Jurkat, Clone E6-1 (cell line): ENCODE measurements around the gene HOXB5.
A peak's percentile ranks its signal among the peaks of the same experiment; 100 is the strongest.

ENCODE experiments used
- DNase-seq: peaks from one replicate; pipeline ENCODE4 v3.0.0-alpha.2; 2011; ENCODE audit warnings: low read depth, low spot score
- H3K4me3 ChIP-seq: 2 replicates; pipeline ENCODE4 v1.5.1; 2011; ENCODE audit warnings: mild to moderate bottlenecking, low read length, control low read depth, moderate library complexity

The HOXB5 gene

GRCh38 chr17:48579760-48580554 is 13.6 kb downstream of the HOXB5 start:
- DNase-seq = no peak
- H3K4me3 ChIP-seq = no peak overlapping the region

DNA sequence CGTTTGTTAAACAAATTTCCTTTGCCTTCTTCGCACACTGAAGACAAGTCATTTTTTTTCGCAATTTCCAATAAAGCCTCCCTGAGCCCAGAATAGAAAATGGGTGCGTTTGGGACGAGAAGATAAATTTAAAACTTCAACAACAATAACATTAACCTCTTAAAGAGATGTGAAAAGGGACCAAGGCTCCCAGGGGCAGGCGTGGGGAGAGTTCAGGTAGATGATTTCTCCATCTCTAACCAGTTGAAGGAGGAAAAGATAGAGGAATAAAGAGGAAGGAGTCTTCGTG is 14.2 kb downstream of the HOXB5 start:
- no peak overlapping the region for H3K4me3 ChIP-seq
- DNase-seq = no peak

GRCh38 chr17:48578616-48579470 is 14.7 kb downstream of the HOXB5 start:
- peak overlapping the region; percentile 86 for H3K4me3 ChIP-seq
- DNase-seq = no peak

GRCh38 chr17:48577946-48578615 is 15.5 kb downstream of the HOXB5 start, which contains the start of gene HOXB4:
Gene HOXB4, minus strand, starts transcription at chr17:48578350. Its CDS starts 31 bp downstream, at chr17:48578319.
- peak within 1 kb of the TSS; percentile 86 for H3K4me3 ChIP-seq
- peak; percentile 73 for DNase-seq

GRCh38 chr17:48577330-48577945 is 16.1 kb downstream of the HOXB5 start:
- peak overlapping the region; percentile 86 for H3K4me3 ChIP-seq
- DNase-seq = no peak

- no peak for DNase-seq
- peak overlapping the region; percentile 86 for H3K4me3 ChIP-seq
Observed at GRCh38 chr17:48576479-48577309, 16.9 kb downstream of the HOXB5 start.

GRCh38 chr17:48575673-48576478 is 17.7 kb downstream of the HOXB5 start:
- DNase-seq = no peak
- no peak overlapping the region for H3K4me3 ChIP-seq

DNA sequence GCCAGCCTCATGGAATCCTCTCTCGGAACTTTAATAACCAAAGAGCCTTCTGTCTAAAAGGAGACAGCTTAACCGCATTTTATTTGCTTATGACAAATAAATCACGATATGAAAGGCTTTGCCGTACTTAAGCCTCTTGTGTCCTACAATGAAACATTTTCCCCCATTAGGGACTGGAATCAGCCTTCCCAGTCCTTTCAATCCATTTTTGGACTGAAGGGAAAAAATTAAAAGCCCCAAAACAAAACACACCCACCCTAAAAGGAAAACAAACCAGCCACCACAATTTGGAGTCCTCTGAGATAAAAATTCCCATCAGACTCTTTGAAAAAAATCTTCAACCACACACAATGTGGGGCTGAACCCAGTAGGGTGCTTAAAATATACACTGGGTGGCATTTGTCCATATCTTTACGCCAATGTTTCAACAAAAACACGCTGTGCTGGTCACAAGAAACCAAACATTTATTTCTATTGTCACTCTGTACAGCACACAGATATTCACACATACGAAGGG is 18.5 kb downstream of the HOXB5 start:
- no peak for DNase-seq
- no peak overlapping the region for H3K4me3 ChIP-seq

GRCh38 chr17:48574505-48575065 is 19.0 kb downstream of the HOXB5 start:
- no peak overlapping the region for H3K4me3 ChIP-seq
- no peak for DNase-seq

DNA sequence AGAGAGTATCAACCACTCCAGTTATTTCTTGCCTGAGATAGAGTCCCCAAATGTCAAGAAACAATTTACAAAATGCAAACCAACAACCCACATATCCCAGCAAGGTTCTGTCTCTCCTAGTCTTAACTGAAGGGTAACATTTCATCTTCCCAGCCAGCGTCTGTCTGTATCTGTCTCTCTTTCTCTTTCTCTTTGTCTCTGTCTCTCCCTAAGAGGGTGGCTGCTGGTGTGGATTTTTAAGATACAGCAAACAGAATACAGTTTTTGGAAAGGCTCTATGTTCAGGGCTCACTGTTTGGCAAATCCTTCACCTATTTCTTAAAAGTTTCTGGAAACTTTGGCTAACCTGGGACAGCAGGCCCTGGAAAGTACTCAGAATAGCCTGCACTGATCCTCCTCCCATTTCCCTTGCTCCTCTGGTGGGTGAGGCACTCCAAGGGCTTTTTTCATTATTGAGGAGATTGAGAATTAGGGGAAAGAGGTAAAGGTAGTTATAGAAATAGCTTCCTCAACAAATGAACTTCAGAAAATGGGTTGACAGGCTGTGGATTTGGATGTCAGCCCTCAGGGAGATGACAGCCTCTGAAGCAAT is 21.7 kb downstream of the HOXB5 start:
- DNase-seq = no peak
- H3K4me3 ChIP-seq = no peak overlapping the region

- H3K4me3 ChIP-seq = no peak overlapping the region
- no peak for DNase-seq
Observed at GRCh38 chr17:48571024-48571818, 22.4 kb downstream of the HOXB5 start.

GRCh38 chr17:48570325-48571023 is 23.1 kb downstream of the HOXB5 start:
- no peak overlapping the region for H3K4me3 ChIP-seq
- DNase-seq = no peak

- H3K4me3 ChIP-seq = no peak overlapping the region
- no peak for DNase-seq
Observed at GRCh38 chr17:48569674-48570324, 23.8 kb downstream of the HOXB5 start.

DNA sequence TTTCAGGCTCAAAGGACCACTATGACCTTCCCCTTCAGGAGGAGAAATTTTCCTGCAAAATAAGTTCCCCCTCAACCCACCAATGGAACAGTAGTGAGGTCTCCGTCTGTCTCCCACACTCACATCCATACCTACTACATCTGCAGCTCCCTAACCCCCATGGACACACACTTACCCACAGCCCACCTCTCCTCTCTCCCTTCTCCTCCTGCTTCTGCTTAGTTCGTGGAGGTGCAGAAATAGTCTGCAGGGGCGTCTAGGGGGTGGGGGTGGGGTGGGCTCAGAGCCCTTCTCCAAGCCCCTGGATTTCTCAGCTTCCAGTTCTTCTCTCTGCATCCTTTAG is 24.4 kb downstream of the HOXB5 start:
- no peak for DNase-seq
- no peak overlapping the region for H3K4me3 ChIP-seq

- no peak for DNase-seq
- H3K4me3 ChIP-seq = no peak overlapping the region
Observed at GRCh38 chr17:48568499-48569239, 24.9 kb downstream of the HOXB5 start.
